ENCODE measurements around the gene MEA1.

MEA1 gene

DNA sequence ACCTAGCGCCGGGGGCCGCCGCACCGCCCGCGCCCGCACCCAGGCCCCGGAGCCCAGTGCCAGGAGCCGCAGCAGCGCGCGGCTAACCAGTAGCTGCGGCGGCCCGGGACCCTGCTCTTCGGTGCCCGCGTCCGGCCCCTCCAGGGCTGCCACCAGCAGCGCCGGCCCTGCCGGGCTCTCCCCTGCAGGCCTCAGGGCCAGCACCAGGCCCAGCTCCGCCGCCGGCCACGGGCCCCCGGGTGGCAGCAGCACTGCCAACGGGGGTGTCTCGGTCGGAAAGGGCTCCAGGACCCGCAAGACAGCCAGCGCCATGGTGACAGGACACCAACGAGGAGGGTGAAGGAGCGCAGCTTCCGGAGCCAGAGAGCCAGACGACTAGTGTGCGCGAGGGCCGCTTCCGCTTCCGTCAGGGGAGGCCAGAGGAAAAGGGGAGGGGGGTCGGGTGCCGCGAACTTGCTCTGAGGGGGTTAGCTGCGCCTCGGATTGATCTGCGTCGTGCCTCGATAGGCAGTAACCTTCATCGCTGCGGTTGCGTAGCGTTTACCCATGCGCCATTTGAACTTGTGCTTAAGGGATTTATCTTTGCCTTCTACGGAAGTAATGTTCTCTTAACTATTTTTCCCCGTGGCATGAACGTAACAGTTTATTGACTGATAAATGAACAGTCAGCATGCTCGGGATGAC is 34.8 kb downstream of the MEA1 start, which contains the start of gene PEX6:
Gene PEX6 (minus strand): TSS at position 343 of the 684 bp plus-strand sequence. CDS start 31 bp downstream, at position 312.
- Mint-ChIP-seq H3K4me3 (peak within 1 kb of the TSS; percentile 89), H3K4me1 (peaks cover 28% of the 10 kb centered on the region), H3K36me3 (ENCODE audit: low read depth) (peaks cover 17% of the 10 kb centered on the region), H3K27me3 (ENCODE audit: low read depth, poor library complexity) (peaks cover 8% of the 10 kb centered on the region), H3K27ac (peak within 1 kb of the TSS; percentile 68), H3K9me3 (no peaks in the 10 kb centered on the region)
- peak; percentile 91 for DNase-seq
- TF ChIP-seq, protein P1, sequence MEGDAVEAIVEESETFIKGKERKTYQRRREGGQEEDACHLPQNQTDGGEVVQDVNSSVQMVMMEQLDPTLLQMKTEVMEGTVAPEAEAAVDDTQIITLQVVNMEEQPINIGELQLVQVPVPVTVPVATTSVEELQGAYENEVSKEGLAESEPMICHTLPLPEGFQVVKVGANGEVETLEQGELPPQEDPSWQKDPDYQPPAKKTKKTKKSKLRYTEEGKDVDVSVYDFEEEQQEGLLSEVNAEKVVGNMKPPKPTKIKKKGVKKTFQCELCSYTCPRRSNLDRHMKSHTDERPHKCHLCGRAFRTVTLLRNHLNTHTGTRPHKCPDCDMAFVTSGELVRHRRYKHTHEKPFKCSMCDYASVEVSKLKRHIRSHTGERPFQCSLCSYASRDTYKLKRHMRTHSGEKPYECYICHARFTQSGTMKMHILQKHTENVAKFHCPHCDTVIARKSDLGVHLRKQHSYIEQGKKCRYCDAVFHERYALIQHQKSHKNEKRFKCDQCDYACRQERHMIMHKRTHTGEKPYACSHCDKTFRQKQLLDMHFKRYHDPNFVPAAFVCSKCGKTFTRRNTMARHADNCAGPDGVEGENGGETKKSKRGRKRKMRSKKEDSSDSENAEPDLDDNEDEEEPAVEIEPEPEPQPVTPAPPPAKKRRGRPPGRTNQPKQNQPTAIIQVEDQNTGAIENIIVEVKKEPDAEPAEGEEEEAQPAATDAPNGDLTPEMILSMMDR (IDR thresholded peaks at IDR 0.05) = no peak

- DNase-seq = peak; percentile 59
- peak overlapping the region; percentile 87 for H3K4me3 Mint-ChIP-seq
- TF ChIP-seq, protein P1 (IDR thresholded peaks at IDR 0.05) = no peak
- H3K9me3 Mint-ChIP-seq = no peaks in the 10 kb centered on the region
- H3K27ac Mint-ChIP-seq = no peak overlapping the region
- peaks cover 23% of the 10 kb centered on the region for H3K4me1 Mint-ChIP-seq
- H3K27me3 Mint-ChIP-seq (ENCODE audit: low read depth, poor library complexity) = peaks cover 8% of the 10 kb centered on the region
- H3K36me3 Mint-ChIP-seq (ENCODE audit: low read depth) = peaks cover 21% of the 10 kb centered on the region
Measured at GRCh38 chr6:42978487-42978838, 35.3 kb downstream of the MEA1 start.

DNA sequence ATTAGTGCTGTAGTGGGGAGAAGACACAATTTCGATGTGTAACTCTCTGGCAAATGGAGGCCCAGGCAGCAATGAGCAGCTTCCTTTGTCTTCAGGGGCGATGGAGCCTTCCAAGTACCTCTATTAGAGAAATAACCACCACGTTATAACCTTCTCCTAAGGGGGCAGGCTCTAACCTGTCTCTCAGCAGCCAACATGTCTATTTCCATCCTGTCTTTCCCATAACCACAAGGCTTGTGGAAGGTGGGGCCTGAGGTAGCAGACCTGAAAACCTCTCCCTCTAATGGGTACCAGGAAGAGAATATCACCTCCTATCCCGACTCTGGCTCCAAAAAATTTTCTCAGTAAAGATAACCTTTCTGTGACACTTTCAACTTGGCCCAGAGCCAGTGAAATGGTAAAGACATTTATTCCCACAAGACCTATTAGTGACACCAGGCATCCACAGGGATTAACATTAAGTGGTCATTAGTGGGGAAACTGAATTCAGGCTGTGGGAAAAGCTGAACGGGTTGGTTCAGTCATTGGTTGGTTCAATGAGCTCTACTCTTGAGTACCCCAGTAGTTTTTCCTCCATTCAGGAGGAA is 38.7 kb downstream of the MEA1 start:
- Mint-ChIP-seq H3K27me3 (ENCODE audit: low read depth, poor library complexity) (no peaks in the 10 kb centered on the region), H3K36me3 (ENCODE audit: low read depth) (peaks cover 26% of the 10 kb centered on the region), H3K9me3 (no peaks in the 10 kb centered on the region), H3K4me1 (peaks cover 22% of the 10 kb centered on the region), H3K4me3 (no peak overlapping the region), H3K27ac (no peak overlapping the region)
- no peak for DNase-seq
- TF ChIP-seq, protein P1 (IDR thresholded peaks at IDR 0.05) = no peak

- Mint-ChIP-seq H3K4me3 (no peak overlapping the region), H3K27me3 (ENCODE audit: low read depth, poor library complexity) (no peaks in the 10 kb centered on the region), H3K36me3 (ENCODE audit: low read depth) (peaks cover 29% of the 10 kb centered on the region), H3K27ac (no peak overlapping the region), H3K4me1 (peaks cover 12% of the 10 kb centered on the region), H3K9me3 (no peaks in the 10 kb centered on the region)
- no peak for DNase-seq
- TF ChIP-seq, protein P1 (IDR thresholded peaks at IDR 0.05) = no peak
Measured at GRCh38 chr6:42973926-42974325, 39.8 kb downstream of the MEA1 start.

GRCh38 chr6:42971746-42972327 is 41.9 kb downstream of the MEA1 start:
- TF ChIP-seq, protein P1 (IDR thresholded peaks at IDR 0.05) = no peak
- Mint-ChIP-seq H3K9me3 (no peaks in the 10 kb centered on the region), H3K4me1 (peaks cover 3% of the 10 kb centered on the region), H3K4me3 (no peak overlapping the region), H3K27me3 (ENCODE audit: low read depth, poor library complexity) (no peaks in the 10 kb centered on the region), H3K36me3 (ENCODE audit: low read depth) (peaks cover 29% of the 10 kb centered on the region), H3K27ac (no peak overlapping the region)
- no peak for DNase-seq
